ENCODE results near the gene CNTNAP3B.
"Not testable (repeated sequence)": the region's sequence is repeated elsewhere in the genome, so short reads cannot be mapped to it uniquely, and the experiment has no call there.

- TF ChIP-seq CTCF (IDR thresholded peaks at IDR 0.05); ZFX (IDR thresholded peaks at IDR 0.05; ENCODE audit: borderline replicate concordance): not testable (repeated sequence)
Observed at GRCh38 chr9:42053874-42054273, 75.4 kb downstream of the CNTNAP3B start.
